Measurements from ENCODE around the gene SPACA7.

GRCh38 chr13:112456138-112457056 lies 80.2 kb downstream of the SPACA7 start:
- no peak for TF ChIP-seq FOXK2 (IDR thresholded peaks at IDR 0.05)
- TF ChIP-seq BHLHE40 (IDR thresholded peaks at IDR 0.05; ENCODE audit: borderline replicate concordance), result no peak
- no peak for TF ChIP-seq CTBP1 (IDR thresholded peaks at IDR 0.05; ENCODE audit: borderline replicate concordance)
- no peak for TF ChIP-seq FOXA1 (IDR thresholded peaks at IDR 0.05)
- no peak for TF ChIP-seq NFRKB (IDR thresholded peaks at IDR 0.05)
- no peak for TF ChIP-seq FOXM1 (IDR thresholded peaks at IDR 0.05; ENCODE audit: borderline replicate concordance)
- no peak for TF ChIP-seq ELF4 (IDR thresholded peaks at IDR 0.05)
- TF ChIP-seq HDGF (IDR thresholded peaks at IDR 0.05; ENCODE audit: borderline replicate concordance), result no peak
- no peak for TF ChIP-seq ZNF384 (IDR thresholded peaks at IDR 0.05)

Data from HEK293T (cell line).